GM21786 (cell line): Measurements from ENCODE around the gene POLR2F.

Experiments
- ATAC-seq: cut with Tn5 transposase; IDR thresholded peaks from one replicate; pipeline ENCODE4 v1.9.1; 2021; ENCODE audit not compliant: unreplicated experiment

Gene POLR2F

GRCh38 chr22:37999236-37999635 is 45.7 kb downstream of the POLR2F start:
- no peak for ATAC-seq

GRCh38 chr22:37999640-38000272 is 46.3 kb downstream of the POLR2F start:
- ATAC-seq = no peak

GRCh38 chr22:38005943-38006342 is 52.4 kb downstream of the POLR2F start:
- no peak for ATAC-seq

GRCh38 chr22:38006906-38007305 is 53.4 kb downstream of the POLR2F start:
- no peak for ATAC-seq

- no peak for ATAC-seq
These were observed 53.9 kb downstream of the POLR2F start for GRCh38 chr22:38007330-38007902.

GRCh38 chr22:38009000-38009806 is 55.7 kb downstream of the POLR2F start:
- no peak for ATAC-seq

GRCh38 chr22:38012604-38013072 is 59.1 kb downstream of the POLR2F start:
- no peak for ATAC-seq

GRCh38 chr22:38014083-38014482 is 60.6 kb downstream of the POLR2F start:
- ATAC-seq = no peak

- no peak for ATAC-seq
These were observed 63.0 kb downstream of the POLR2F start for GRCh38 chr22:38016182-38017151.

- no peak for ATAC-seq
These were observed 63.9 kb downstream of the POLR2F start for GRCh38 chr22:38017272-38017920.

- ATAC-seq = no peak
These were observed 64.7 kb downstream of the POLR2F start for GRCh38 chr22:38017939-38018885.
